ENCODE results near the gene KRT76. TPM values are rescaled to one million over a fixed set of nuclear protein-coding genes. Genes with fewer than 3 reads are reported as not detected.

KRT76 gene
- total RNA-seq, 1 donor from 2014 or later, result not detected

DNA sequence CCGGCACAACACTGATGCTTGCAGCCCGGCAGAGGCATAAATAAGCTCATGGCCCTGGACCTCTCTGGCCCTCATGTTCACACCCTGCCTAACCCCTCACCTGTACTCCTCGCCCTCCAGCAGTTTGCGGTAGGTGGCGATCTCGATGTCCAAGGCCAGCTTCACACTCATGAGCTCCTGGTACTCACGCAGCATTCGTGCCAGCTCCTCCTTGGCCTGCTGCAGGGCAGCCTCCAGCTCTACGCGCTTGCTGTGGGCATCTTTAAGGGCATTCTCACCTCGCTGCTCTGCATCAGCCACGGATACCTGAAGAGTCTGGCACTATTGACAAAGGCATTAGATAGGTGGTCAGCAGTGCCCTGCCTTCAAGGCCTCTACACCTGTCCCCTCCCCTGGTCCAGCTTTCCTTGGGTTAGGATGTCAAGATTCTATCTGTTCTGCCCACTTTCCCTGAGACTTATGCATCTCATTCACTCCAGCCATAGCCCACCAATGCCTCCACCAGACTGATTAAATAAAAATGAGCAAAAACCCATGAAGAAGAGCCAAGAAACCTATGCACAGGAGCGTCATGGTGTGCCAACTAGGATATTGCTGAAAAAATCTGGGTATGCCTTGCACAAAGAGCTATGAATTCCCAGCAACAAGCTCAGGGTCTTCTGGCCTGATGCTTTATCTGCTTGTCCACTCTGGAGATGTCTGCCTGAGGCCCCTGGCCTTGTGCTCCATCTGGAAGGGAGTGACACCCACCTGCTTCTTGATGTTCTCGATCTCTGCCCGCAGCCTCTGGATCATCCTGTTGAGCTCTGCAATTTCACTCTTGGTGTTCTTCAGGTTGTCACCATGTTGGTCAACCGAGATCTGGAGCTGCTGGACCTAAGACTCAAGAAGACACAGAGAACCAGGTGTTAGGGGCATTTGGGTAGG, 30.7 kb upstream of the KRT76 start:
- Mint-ChIP-seq H3K27ac (no peak overlapping the region), H3K4me1 (no peaks in the 10 kb centered on the region), H3K4me3 (no peak overlapping the region), H3K36me3 (ENCODE audit: low read depth) (no peaks in the 10 kb centered on the region), H3K27me3 (peaks cover 3% of the 10 kb centered on the region), H3K9me3 (no peaks in the 10 kb centered on the region)
- DNase-seq, result no peak
- intact Hi-C loops (cut with micrococcal nuclease), result no loop called here

DNA sequence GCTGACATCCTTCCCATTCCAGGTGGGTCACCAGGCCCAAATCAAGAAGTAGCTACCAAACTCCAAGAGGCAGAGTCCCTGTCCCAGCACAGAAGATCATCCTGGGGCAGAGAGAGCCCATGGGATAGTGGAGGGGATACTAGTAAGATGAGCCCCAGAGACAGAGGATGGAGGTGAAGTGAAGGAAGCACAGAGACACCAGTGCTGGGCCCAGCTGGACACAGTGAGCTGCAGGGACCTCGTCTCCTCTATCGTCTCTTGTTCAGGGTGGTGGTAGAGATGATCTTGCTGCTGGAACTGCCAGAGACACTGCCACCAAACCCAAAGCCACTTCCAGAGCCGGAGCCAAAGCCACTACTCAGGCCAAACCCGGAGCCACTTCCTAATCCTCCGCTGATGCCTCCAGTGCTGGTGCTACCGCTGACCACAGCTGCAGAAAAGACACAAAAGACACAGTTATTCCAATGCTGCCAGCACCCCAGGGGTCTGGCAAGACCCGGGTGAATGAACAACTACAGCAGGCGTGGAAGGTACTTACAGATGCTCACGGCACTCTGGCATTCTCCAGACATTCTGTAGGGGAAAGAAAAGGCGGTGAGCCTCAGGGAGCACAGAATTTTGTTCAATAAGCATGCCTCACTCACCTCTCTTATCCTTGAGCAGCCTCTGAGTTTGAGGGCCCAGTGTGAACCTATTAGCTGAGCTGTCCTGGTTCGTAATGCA, 29.8 kb upstream of the KRT76 start:
- Mint-ChIP-seq H3K4me3 (no peak overlapping the region), H3K36me3 (ENCODE audit: low read depth) (no peaks in the 10 kb centered on the region), H3K4me1 (no peaks in the 10 kb centered on the region), H3K27me3 (peaks cover 3% of the 10 kb centered on the region), H3K9me3 (no peaks in the 10 kb centered on the region), H3K27ac (no peak overlapping the region)
- no peak for DNase-seq
- intact Hi-C loops (cut with micrococcal nuclease), result no loop called here

GRCh38 chr12:52806169-52806811, 29.1 kb upstream of the KRT76 start:
- Mint-ChIP-seq H3K27me3 (peaks cover 3% of the 10 kb centered on the region), H3K27ac (no peak overlapping the region), H3K9me3 (no peaks in the 10 kb centered on the region), H3K4me1 (no peaks in the 10 kb centered on the region), H3K4me3 (no peak overlapping the region), H3K36me3 (ENCODE audit: low read depth) (no peaks in the 10 kb centered on the region)
- intact Hi-C loops (cut with micrococcal nuclease), result no loop called here
- no peak for DNase-seq

GRCh38 chr12:52805739-52806138, 28.6 kb upstream of the KRT76 start:
- no peaks in the 10 kb centered on the region for H3K9me3 Mint-ChIP-seq
- H3K4me3 Mint-ChIP-seq, result no peak overlapping the region
- DNase-seq, result no peak
- no peak overlapping the region for H3K27ac Mint-ChIP-seq
- H3K4me1 Mint-ChIP-seq, result no peaks in the 10 kb centered on the region
- H3K27me3 Mint-ChIP-seq, result peaks cover 2% of the 10 kb centered on the region
- intact Hi-C loops (cut with micrococcal nuclease), result no loop called here
- H3K36me3 Mint-ChIP-seq (ENCODE audit: low read depth), result no peaks in the 10 kb centered on the region

GRCh38 chr12:52805000-52805399, 27.9 kb upstream of the KRT76 start:
- Mint-ChIP-seq H3K4me1 (no peaks in the 10 kb centered on the region), H3K36me3 (ENCODE audit: low read depth) (no peaks in the 10 kb centered on the region), H3K27ac (no peak overlapping the region), H3K27me3 (no peaks in the 10 kb centered on the region), H3K9me3 (no peaks in the 10 kb centered on the region), H3K4me3 (no peak overlapping the region)
- no peak for DNase-seq
- intact Hi-C loops (cut with micrococcal nuclease), result no loop called here

DNA sequence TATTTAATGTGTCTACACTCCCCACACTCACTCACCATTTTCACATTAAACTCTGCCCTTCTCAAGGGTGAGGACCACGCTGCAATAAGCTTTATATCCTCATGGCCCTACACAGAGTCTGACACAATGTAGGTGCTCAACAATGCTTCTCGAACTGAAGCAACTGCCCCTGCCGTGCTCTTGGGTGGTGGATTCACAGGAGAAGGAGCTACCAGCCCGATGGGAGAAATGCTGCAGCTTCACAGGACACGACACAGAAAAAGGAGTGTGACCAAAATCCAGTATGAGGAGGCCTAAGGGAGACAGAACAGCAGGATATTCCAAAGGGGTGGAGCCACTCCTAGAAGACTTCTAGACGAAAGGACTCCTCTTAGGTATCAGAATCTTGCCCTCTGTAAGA, 25.3 kb upstream of the KRT76 start:
- intact Hi-C loops (cut with micrococcal nuclease), result no loop called here
- no peak overlapping the region for H3K4me3 Mint-ChIP-seq
- no peaks in the 10 kb centered on the region for H3K27me3 Mint-ChIP-seq
- no peaks in the 10 kb centered on the region for H3K9me3 Mint-ChIP-seq
- H3K27ac Mint-ChIP-seq, result no peak overlapping the region
- H3K4me1 Mint-ChIP-seq, result no peaks in the 10 kb centered on the region
- DNase-seq, result no peak
- H3K36me3 Mint-ChIP-seq (ENCODE audit: low read depth), result no peaks in the 10 kb centered on the region

DNA sequence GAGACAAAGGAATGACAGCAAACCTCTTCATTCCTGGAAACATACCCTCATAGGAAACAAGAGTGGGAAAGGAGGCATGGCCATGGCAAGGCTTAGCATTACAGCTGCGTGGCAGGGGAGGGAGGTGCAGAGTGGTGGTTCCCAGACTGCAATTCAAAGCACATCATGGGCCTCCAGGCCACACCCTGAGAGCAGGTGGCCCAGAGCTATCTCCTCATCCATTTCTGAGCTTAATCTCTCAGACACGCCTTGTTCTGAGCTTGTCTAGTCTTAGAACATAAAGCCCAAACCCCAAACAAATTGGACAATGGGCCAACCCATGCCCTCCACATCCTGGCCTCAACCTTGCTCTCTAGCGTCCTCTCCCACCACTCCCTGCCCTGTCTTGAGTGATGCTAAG, 24.6 kb upstream of the KRT76 start:
- H3K27me3 Mint-ChIP-seq, result no peaks in the 10 kb centered on the region
- H3K9me3 Mint-ChIP-seq, result no peaks in the 10 kb centered on the region
- no peaks in the 10 kb centered on the region for H3K4me1 Mint-ChIP-seq
- H3K27ac Mint-ChIP-seq, result no peak overlapping the region
- H3K36me3 Mint-ChIP-seq (ENCODE audit: low read depth), result no peaks in the 10 kb centered on the region
- no peak for DNase-seq
- intact Hi-C loops (cut with micrococcal nuclease), result no loop called here
- no peak overlapping the region for H3K4me3 Mint-ChIP-seq

- no peaks in the 10 kb centered on the region for H3K9me3 Mint-ChIP-seq
- no peak overlapping the region for H3K4me3 Mint-ChIP-seq
- no peak for DNase-seq
- no peaks in the 10 kb centered on the region for H3K27me3 Mint-ChIP-seq
- H3K36me3 Mint-ChIP-seq (ENCODE audit: low read depth), result no peaks in the 10 kb centered on the region
- H3K27ac Mint-ChIP-seq, result no peak overlapping the region
- no peaks in the 10 kb centered on the region for H3K4me1 Mint-ChIP-seq
- intact Hi-C loops (cut with micrococcal nuclease), result no loop called here
Measured at GRCh38 chr12:52800259-52800917, 23.2 kb upstream of the KRT76 start.

DNA sequence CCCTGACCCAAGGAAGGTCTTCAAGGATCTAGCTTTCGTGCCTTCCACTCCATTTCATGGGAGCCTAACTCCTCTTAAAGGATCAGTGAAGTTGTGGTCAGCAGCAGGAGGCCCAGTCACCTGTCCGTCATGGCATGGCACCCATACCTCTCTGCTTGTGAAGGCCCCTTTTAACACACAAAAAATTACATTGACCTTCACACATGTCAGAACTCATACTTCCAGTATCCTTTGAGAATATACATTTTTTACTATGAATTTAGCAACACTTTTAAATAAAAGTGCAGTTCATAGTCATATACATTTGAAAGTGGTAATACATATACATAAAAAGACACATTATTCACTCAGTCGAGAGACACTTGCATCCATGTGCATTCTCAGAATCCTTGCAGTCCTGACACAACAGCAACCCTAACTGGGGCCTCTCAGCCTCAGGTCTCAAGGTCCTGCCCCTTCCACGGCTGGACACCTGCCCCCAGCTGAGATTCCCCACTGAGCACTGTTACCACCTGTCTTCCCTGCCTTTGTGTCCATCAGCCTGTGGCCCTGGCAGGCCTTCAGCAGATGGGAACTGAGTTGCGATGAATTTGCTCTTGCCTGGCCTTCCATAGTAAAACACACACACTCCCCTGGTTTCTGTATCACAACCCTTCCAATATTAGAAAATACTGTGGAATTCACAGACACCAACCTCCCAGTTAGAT, 22.5 kb upstream of the KRT76 start:
- Mint-ChIP-seq H3K27me3 (no peaks in the 10 kb centered on the region), H3K4me1 (peaks cover under 1% of the 10 kb centered on the region), H3K36me3 (ENCODE audit: low read depth) (no peaks in the 10 kb centered on the region), H3K4me3 (no peak overlapping the region), H3K9me3 (no peaks in the 10 kb centered on the region), H3K27ac (no peak overlapping the region)
- DNase-seq, result no peak
- intact Hi-C loops (cut with micrococcal nuclease), result no loop called here

DNA sequence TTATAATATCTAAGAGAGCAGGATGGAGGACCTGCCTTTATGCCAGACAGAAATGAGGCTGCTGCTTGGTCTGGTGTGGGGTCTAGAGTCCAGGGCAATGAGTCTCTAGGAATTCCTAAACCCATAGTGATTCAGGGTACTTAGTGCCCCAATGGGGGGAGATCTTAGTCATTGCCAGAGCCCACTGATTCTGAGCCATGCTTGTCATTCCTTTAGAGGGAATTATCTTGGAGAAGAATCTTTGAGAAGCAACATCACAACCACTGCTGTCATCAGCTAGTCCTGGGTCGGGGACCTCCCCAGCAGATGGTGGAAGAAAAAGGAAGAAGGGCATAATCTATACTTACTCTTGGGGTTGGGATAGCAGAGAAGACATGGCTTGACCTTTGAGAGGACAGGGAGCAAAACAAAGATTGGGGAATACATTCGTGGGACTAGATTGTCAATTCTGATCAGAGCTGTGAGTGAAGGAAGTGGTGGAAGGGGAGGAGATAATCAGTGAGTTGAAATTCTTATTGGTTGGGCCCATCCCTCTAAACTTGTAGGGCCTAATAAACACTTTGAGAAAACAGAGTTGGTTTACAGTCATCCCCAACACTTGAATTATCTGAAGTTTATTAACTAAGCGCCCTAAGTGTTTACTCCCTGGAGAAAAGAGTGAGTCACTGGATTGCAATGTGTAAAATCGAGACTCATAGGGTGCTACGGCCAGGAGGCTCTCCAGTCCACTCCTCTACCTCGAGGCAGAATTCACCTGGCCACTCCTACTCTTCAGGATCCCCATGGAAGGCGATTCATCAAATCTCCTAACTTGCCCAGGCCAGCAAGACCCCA, 21.7 kb upstream of the KRT76 start:
- no peak overlapping the region for H3K27ac Mint-ChIP-seq
- no peaks in the 10 kb centered on the region for H3K27me3 Mint-ChIP-seq
- DNase-seq, result no peak
- H3K36me3 Mint-ChIP-seq (ENCODE audit: low read depth), result no peaks in the 10 kb centered on the region
- intact Hi-C loops (cut with micrococcal nuclease), result no loop called here
- H3K4me3 Mint-ChIP-seq, result no peak overlapping the region
- peaks cover 8% of the 10 kb centered on the region for H3K4me1 Mint-ChIP-seq
- H3K9me3 Mint-ChIP-seq, result no peaks in the 10 kb centered on the region

- H3K36me3 Mint-ChIP-seq (ENCODE audit: low read depth), result no peaks in the 10 kb centered on the region
Measured at GRCh38 chr12:52798003-52798670, 21.0 kb upstream of the KRT76 start.

GRCh38 chr12:52797529-52797894, 20.4 kb upstream of the KRT76 start:
- Mint-ChIP-seq H3K4me1 (peaks cover 8% of the 10 kb centered on the region), H3K9me3 (no peaks in the 10 kb centered on the region), H3K27ac (no peak overlapping the region), H3K27me3 (no peaks in the 10 kb centered on the region), H3K4me3 (no peak overlapping the region), H3K36me3 (ENCODE audit: low read depth) (no peaks in the 10 kb centered on the region)
- intact Hi-C loops (cut with micrococcal nuclease), result no loop called here
- no peak for DNase-seq

More at GRCh38 chr12:52798003-52798670, 21.0 kb upstream of the KRT76 start:
- no peak for DNase-seq
- Mint-ChIP-seq H3K4me1 (peaks cover 8% of the 10 kb centered on the region), H3K27me3 (no peaks in the 10 kb centered on the region), H3K27ac (no peak overlapping the region), H3K9me3 (no peaks in the 10 kb centered on the region), H3K4me3 (no peak overlapping the region)
- intact Hi-C loops (cut with micrococcal nuclease), result no loop called here
